Suprapubic skin (tissue), 4 donors: ENCODE results near the gene ENO4.

Experiments
- EP300 ChIP-seq: sonication (generic); formaldehyde crosslinking; IDR thresholded peaks from one replicate; pipeline ENCODE4 v1.6.1; 2017; ENCODE audit warnings: antibody characterized with exemption
- POLR2A ChIP-seq, 2 donors: fragments of 450-650 bp; IDR thresholded peaks; one replicate each; pipeline ENCODE4 v1.6.1; 2017; ENCODE audit warnings: antibody characterized with exemption in 2 of 2, mild to moderate bottlenecking in 2 of 2, moderate library complexity in 2 of 2
- POLR2AphosphoS5 ChIP-seq, 3 donors: sonication (generic); formaldehyde crosslinking; IDR thresholded peaks; one replicate each; pipeline ENCODE4 v1.6.1; 2017; ENCODE audit warnings: antibody characterized with exemption in 3 of 3
- TF ChIP-seq, protein P1 (sequence below), 2 donors: fragments of 200-600 bp in 1 of 2; fragments of 450-650 bp in 1 of 2; sonication (generic) in 1 of 2; IDR thresholded peaks; one replicate each; pipeline ENCODE4 v1.5.1; 2016 to 2019; ENCODE audit warnings: antibody characterized with exemption in 2 of 2, mild to moderate bottlenecking in 1 of 2, moderate library complexity in 1 of 2

- TF ChIP-seq, protein P1, sequence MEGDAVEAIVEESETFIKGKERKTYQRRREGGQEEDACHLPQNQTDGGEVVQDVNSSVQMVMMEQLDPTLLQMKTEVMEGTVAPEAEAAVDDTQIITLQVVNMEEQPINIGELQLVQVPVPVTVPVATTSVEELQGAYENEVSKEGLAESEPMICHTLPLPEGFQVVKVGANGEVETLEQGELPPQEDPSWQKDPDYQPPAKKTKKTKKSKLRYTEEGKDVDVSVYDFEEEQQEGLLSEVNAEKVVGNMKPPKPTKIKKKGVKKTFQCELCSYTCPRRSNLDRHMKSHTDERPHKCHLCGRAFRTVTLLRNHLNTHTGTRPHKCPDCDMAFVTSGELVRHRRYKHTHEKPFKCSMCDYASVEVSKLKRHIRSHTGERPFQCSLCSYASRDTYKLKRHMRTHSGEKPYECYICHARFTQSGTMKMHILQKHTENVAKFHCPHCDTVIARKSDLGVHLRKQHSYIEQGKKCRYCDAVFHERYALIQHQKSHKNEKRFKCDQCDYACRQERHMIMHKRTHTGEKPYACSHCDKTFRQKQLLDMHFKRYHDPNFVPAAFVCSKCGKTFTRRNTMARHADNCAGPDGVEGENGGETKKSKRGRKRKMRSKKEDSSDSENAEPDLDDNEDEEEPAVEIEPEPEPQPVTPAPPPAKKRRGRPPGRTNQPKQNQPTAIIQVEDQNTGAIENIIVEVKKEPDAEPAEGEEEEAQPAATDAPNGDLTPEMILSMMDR (IDR thresholded peaks at IDR 0.05): no peak
- TF ChIP-seq POLR2A (IDR thresholded peaks at IDR 0.05): no peak
- TF ChIP-seq EP300: no peak
- TF ChIP-seq POLR2AphosphoS5 (IDR thresholded peaks at IDR 0.05): no peak
Observed at GRCh38 chr10:116836083-116836482, 13.2 kb upstream of the ENO4 start.
